ENCODE measurements around the gene STPG1.

The STPG1 gene

GRCh38 chr1:24426744-24427544 lies 13.4 kb upstream of the STPG1 start:
- no peak for DNase-seq

GRCh38 chr1:24425922-24426321 lies 12.3 kb upstream of the STPG1 start:
- no peak for DNase-seq

GRCh38 chr1:24425441-24425840 lies 11.9 kb upstream of the STPG1 start:
- no peak for DNase-seq

GRCh38 chr1:24424990-24425389 lies 11.4 kb upstream of the STPG1 start:
- DNase-seq = no peak

GRCh38 chr1:24424207-24424606 lies 10.6 kb upstream of the STPG1 start:
- no peak for DNase-seq

- DNase-seq = no peak
These were observed 7.9 kb upstream of the STPG1 start for GRCh38 chr1:24421502-24421901.

- no peak for DNase-seq
These were observed 7.0 kb upstream of the STPG1 start for GRCh38 chr1:24420547-24420946.

GRCh38 chr1:24418898-24419628 lies 5.5 kb upstream of the STPG1 start:
- peak; percentile 35 to 65 for DNase-seq

GRCh38 chr1:24417681-24418080 lies 4.1 kb upstream of the STPG1 start:
- DNase-seq = no peak

GRCh38 chr1:24416666-24417391 lies 3.2 kb upstream of the STPG1 start:
- no peak for DNase-seq

GRCh38 chr1:24415910-24416665 lies 2.5 kb upstream of the STPG1 start:
- peak in 1 of 2 donors; percentile 71 for DNase-seq

- DNase-seq = peak; percentile 94 to 96
These were observed 1.8 kb upstream of the STPG1 start, which contains the start of gene NIPAL3 for GRCh38 chr1:24415334-24415909. Gene NIPAL3 (plus strand): TSS chr1:24415802. CDS start chr1:24419548, 3,746 bp downstream.

GRCh38 chr1:24414775-24415333 lies 1.3 kb upstream of the STPG1 start:
- no peak for DNase-seq

- no peak for DNase-seq
These were observed 1.2 kb downstream of the STPG1 start for GRCh38 chr1:24412408-24412807.

GRCh38 chr1:24411963-24412362 lies 1.6 kb downstream of the STPG1 start:
- DNase-seq = no peak

GRCh38 chr1:24410750-24411149 lies 2.8 kb downstream of the STPG1 start:
- DNase-seq = no peak

- DNase-seq = no peak
These were observed 4.0 kb downstream of the STPG1 start for GRCh38 chr1:24409535-24409934.

- DNase-seq = no peak
These were observed 6.8 kb downstream of the STPG1 start for GRCh38 chr1:24406788-24407187.

- DNase-seq = peak in 1 of 2 donors; percentile 75
These were observed 9.8 kb downstream of the STPG1 start for GRCh38 chr1:24403806-24404205.

GRCh38 chr1:24400065-24400464 lies 13.5 kb downstream of the STPG1 start:
- no peak for DNase-seq

GRCh38 chr1:24393892-24394291 lies 19.7 kb downstream of the STPG1 start:
- DNase-seq = no peak
